Measurements from ENCODE around the gene WDR36.

WDR36 gene

GRCh38 chr5:111106320-111106948 is 14.3 kb downstream of the WDR36 start:
- DNase-seq (ENCODE audit: low spot score), result no peak

- DNase-seq (ENCODE audit: low spot score), result no peak
Observed at GRCh38 chr5:111107371-111107770, 15.2 kb downstream of the WDR36 start.

- no peak for DNase-seq (ENCODE audit: low spot score)
Observed at GRCh38 chr5:111111956-111112355, 19.8 kb downstream of the WDR36 start.

- DNase-seq (ENCODE audit: low spot score), result no peak
Observed at GRCh38 chr5:111113678-111114077, 21.5 kb downstream of the WDR36 start.

- DNase-seq (ENCODE audit: low spot score), result no peak
Observed at GRCh38 chr5:111115229-111115628, 23.1 kb downstream of the WDR36 start.

GRCh38 chr5:111116550-111116949 is 24.4 kb downstream of the WDR36 start:
- no peak for DNase-seq (ENCODE audit: low spot score)

GRCh38 chr5:111117136-111117535 is 25.0 kb downstream of the WDR36 start:
- no peak for DNase-seq (ENCODE audit: low spot score)

GRCh38 chr5:111119221-111119620 is 27.1 kb downstream of the WDR36 start:
- DNase-seq (ENCODE audit: low spot score), result no peak

- no peak for DNase-seq (ENCODE audit: low spot score)
Observed at GRCh38 chr5:111119856-111120255, 27.7 kb downstream of the WDR36 start.

- no peak for DNase-seq (ENCODE audit: low spot score)
Observed at GRCh38 chr5:111120911-111121310, 28.8 kb downstream of the WDR36 start.

GRCh38 chr5:111121926-111122325 is 29.8 kb downstream of the WDR36 start:
- DNase-seq (ENCODE audit: low spot score), result no peak

- no peak for DNase-seq (ENCODE audit: low spot score)
Observed at GRCh38 chr5:111122398-111122797, 30.2 kb downstream of the WDR36 start.

GRCh38 chr5:111124793-111125192 is 32.6 kb downstream of the WDR36 start:
- no peak for DNase-seq (ENCODE audit: low spot score)

- no peak for DNase-seq (ENCODE audit: low spot score)
Observed at GRCh38 chr5:111126896-111127295, 34.7 kb downstream of the WDR36 start.

GRCh38 chr5:111127453-111128195 is 35.5 kb downstream of the WDR36 start:
- no peak for DNase-seq (ENCODE audit: low spot score)

GRCh38 chr5:111129938-111130337 is 37.8 kb downstream of the WDR36 start:
- no peak for DNase-seq (ENCODE audit: low spot score)

GRCh38 chr5:111131356-111131755 is 39.2 kb downstream of the WDR36 start:
- no peak for DNase-seq (ENCODE audit: low spot score)

- DNase-seq (ENCODE audit: low spot score), result no peak
Observed at GRCh38 chr5:111132076-111132475, 39.9 kb downstream of the WDR36 start.

- no peak for DNase-seq (ENCODE audit: low spot score)
Observed at GRCh38 chr5:111132731-111133435, 40.7 kb downstream of the WDR36 start.

GRCh38 chr5:111133436-111133751 is 41.2 kb downstream of the WDR36 start:
- DNase-seq (ENCODE audit: low spot score), result no peak

GRCh38 chr5:111134087-111134486 is 41.9 kb downstream of the WDR36 start:
- DNase-seq (ENCODE audit: low spot score), result no peak

GRCh38 chr5:111134864-111135263 is 42.7 kb downstream of the WDR36 start:
- no peak for DNase-seq (ENCODE audit: low spot score)

- no peak for DNase-seq (ENCODE audit: low spot score)
Observed at GRCh38 chr5:111135363-111135762, 43.2 kb downstream of the WDR36 start.

Measured in globus pallidus (tissue), 1 donor.